SU-DHL-6 (cell line): Measurements from ENCODE around the gene SH3BP5.

ENCODE experiments used
- H2AFZ ChIP-seq: fragments of 200-600 bp; sonication (generic); 2 replicates; pipeline ENCODE4 v1.6.1; 2014; ENCODE audit warnings: low read depth, mild to moderate bottlenecking, moderate library complexity, mixed read lengths, antibody characterized with exemption, low read length; ENCODE audit not compliant: severe bottlenecking
- H3F3A ChIP-seq: fragments of 200-600 bp; shearing (Covaris generic); 2 replicates; pipeline ENCODE4 v1.6.0; 2016; ENCODE audit warnings: antibody characterized with exemption, mild to moderate bottlenecking; ENCODE audit not compliant: insufficient read depth
- H3K27ac ChIP-seq: fragments of 200-600 bp; sonication (generic); 2 replicates; pipeline ENCODE4 v1.5.1; 2016; ENCODE audit warnings: low read depth, mild to moderate bottlenecking, low read length, moderate library complexity, mixed read lengths
- H3K27me3 ChIP-seq: fragments of 200-600 bp; sonication (generic), shearing (Covaris generic); 2 replicates; pipeline ENCODE4 v1.6.0; 2014; ENCODE audit warnings: mild to moderate bottlenecking, low read length
- H3K36me3 ChIP-seq: fragments of 200-600 bp; sonication (generic); 2 replicates; pipeline ENCODE4 v1.6.1; 2014; ENCODE audit warnings: mild to moderate bottlenecking, low read length, mixed read lengths
- H3K4me2 ChIP-seq: fragments of 300-600, 200-600 bp; shearing (Covaris generic), sonication (generic); 2 replicates; pipeline ENCODE4 v1.6.0; 2014; ENCODE audit warnings: low read length, low read depth, mild to moderate bottlenecking; ENCODE audit not compliant: poor library complexity, severe bottlenecking
- H3K4me3 ChIP-seq: fragments of 200-600 bp; sonication (generic); 2 replicates; pipeline ENCODE4 v1.5.1; 2014; ENCODE audit warnings: antibody characterized with exemption, low read length, mild to moderate bottlenecking, mixed read lengths; ENCODE audit not compliant: insufficient read depth, poor library complexity, severe bottlenecking
- H3K79me2 ChIP-seq: fragments of 200-600 bp; sonication (generic); 2 replicates; pipeline ENCODE4 v1.6.1; 2014; ENCODE audit warnings: mild to moderate bottlenecking, low read length, moderate library complexity; ENCODE audit not compliant: insufficient read depth
- H3K9ac ChIP-seq: fragments of 200-600 bp; sonication (generic); 2 replicates; pipeline ENCODE4 v1.7.0; 2014; ENCODE audit warnings: mild to moderate bottlenecking, low read length
- H3K9me2 ChIP-seq: fragments of 200-600 bp; sonication (generic); replicated peaks from 2 replicates; pipeline ENCODE4 v1.6.1; 2014; ENCODE audit warnings: low read length; ENCODE audit not compliant: insufficient read depth
- H3K9me3 ChIP-seq: fragments of 200-600 bp; sonication (generic); 2 replicates; pipeline ENCODE4 v1.6.1; 2014; ENCODE audit warnings: low read length, mixed read lengths; ENCODE audit not compliant: insufficient read depth
- H4K20me1 ChIP-seq: fragments of 200-600 bp; sonication (generic); 2 replicates; pipeline ENCODE4 v1.6.1; 2014; ENCODE audit warnings: low read depth, mild to moderate bottlenecking, antibody characterized with exemption, low read length, moderate library complexity, mixed read lengths
- CTCF ChIP-seq: fragments of 200-600 bp; sonication (generic); IDR thresholded peaks from one replicate; pipeline ENCODE4 v1.5.1; 2017; ENCODE audit warnings: antibody characterized with exemption, mild to moderate bottlenecking, low read length, moderate library complexity; ENCODE audit not compliant: insufficient read depth, poor library complexity, severe bottlenecking
- EZH2phosphoT487 ChIP-seq: fragments of 200-600 bp; sonication (generic), shearing (Covaris generic); conservative IDR thresholded peaks from 2 replicates; pipeline ENCODE4 v1.6.1; 2018; ENCODE audit warnings: mild to moderate bottlenecking, antibody characterized with exemption, low read length, moderate library complexity, mixed read lengths

Gene SH3BP5

GRCh38 chr3:15256861-15257341 is 75.5 kb downstream of the SH3BP5 start:
- no peaks in the 10 kb centered on the region for H3K9me3 ChIP-seq
- H3K4me3 ChIP-seq: no peak overlapping the region
- H3K9ac ChIP-seq: no peak overlapping the region
- no peaks in the 10 kb centered on the region for H3K79me2 ChIP-seq
- H3F3A ChIP-seq: no peaks in the 10 kb centered on the region
- 0 out of 2 replicates have a peak, but pooled peaks cover 4% of the 10 kb centered on the region for H4K20me1 ChIP-seq
- H3K9me2 ChIP-seq: no peaks in the 10 kb centered on the region
- no peaks in the 10 kb centered on the region for H3K27me3 ChIP-seq
- H2AFZ ChIP-seq: no peak overlapping the region
- no peak overlapping the region for H3K27ac ChIP-seq
- TF ChIP-seq EZH2phosphoT487: no peak
- TF ChIP-seq CTCF: no peak
- no peak overlapping the region for H3K4me2 ChIP-seq
- peaks cover 7% of the 10 kb centered on the region for H3K36me3 ChIP-seq

GRCh38 chr3:15255215-15255614 is 77.2 kb downstream of the SH3BP5 start:
- Histone ChIP-seq H3K9me2 (no peaks in the 10 kb centered on the region), H3K4me2 (no peak overlapping the region)

GRCh38 chr3:15253023-15253697 is 79.2 kb downstream of the SH3BP5 start:
- H3K27ac ChIP-seq: no peak overlapping the region
- H2AFZ ChIP-seq: no peak overlapping the region
- no peak overlapping the region for H3K9ac ChIP-seq
- H3K4me3 ChIP-seq: no peak overlapping the region
- peaks cover 27% of the 10 kb centered on the region for H3K36me3 ChIP-seq
- no peaks in the 10 kb centered on the region for H3K27me3 ChIP-seq
- H3F3A ChIP-seq: no peaks in the 10 kb centered on the region
- H3K9me3 ChIP-seq: no peaks in the 10 kb centered on the region
- H4K20me1 ChIP-seq: 0 out of 2 replicates have a peak, but pooled peaks cover 4% of the 10 kb centered on the region
- H3K4me2 ChIP-seq: no peak overlapping the region
- H3K9me2 ChIP-seq: no peaks in the 10 kb centered on the region
- no peaks in the 10 kb centered on the region for H3K79me2 ChIP-seq
- no peak for TF ChIP-seq CTCF
- TF ChIP-seq EZH2phosphoT487: no peak

More at GRCh38 chr3:15255215-15255614, 77.2 kb downstream of the SH3BP5 start:
- H3K4me3 ChIP-seq: no peak overlapping the region
- no peaks in the 10 kb centered on the region for H3K79me2 ChIP-seq
- TF ChIP-seq CTCF (no peak), EZH2phosphoT487 (no peak)
- H2AFZ ChIP-seq: no peak overlapping the region
- H3F3A ChIP-seq: no peaks in the 10 kb centered on the region
- H3K9ac ChIP-seq: no peak overlapping the region
- H3K36me3 ChIP-seq: peaks cover 19% of the 10 kb centered on the region
- H3K27ac ChIP-seq: no peak overlapping the region
- H3K9me3 ChIP-seq: no peaks in the 10 kb centered on the region
- 0 out of 2 replicates have a peak, but pooled peaks cover 4% of the 10 kb centered on the region for H4K20me1 ChIP-seq
- no peaks in the 10 kb centered on the region for H3K27me3 ChIP-seq
